ENCODE data around the gene MAEA.

GRCh38 chr4:1266881-1267763, 22.6 kb upstream of the MAEA start:
- TF ChIP-seq EZH2phosphoT487 (IDR thresholded peaks at IDR 0.05; ENCODE audit: insufficient read depth, low read depth) (no peak), EZH2 (IDR thresholded peaks at IDR 0.05; ENCODE audit: insufficient read depth, poor library complexity, severe bottlenecking) (no peak)
